ENCODE measurements around the gene TWNK. TPM values are rescaled to one million over a fixed set of nuclear protein-coding genes. Genes with fewer than 3 reads are reported as not detected.

TWNK gene
- total and polyA plus RNA-seq, 2 of the 4 experiments (the other 2 are of a cell fraction), result 7.7 to 8.8 TPM

GRCh38 chr10:100980711-100981110 lies 6.6 kb upstream of the TWNK start:
- peaks cover 8% of the 10 kb centered on the region for H3K9me1 ChIP-seq (ENCODE audit: insufficient read depth, low read length)
- ChIA-PET POLR2A (ENCODE audit: unreplicated experiment) (no interaction called here), CTCF (no interaction called here)
- H2AK9ac ChIP-seq (replicated peaks; ENCODE audit: low read depth, low read length, poor library complexity), result no peak overlapping the region
- H3K36me3 ChIP-seq (ENCODE audit: control insufficient read depth, insufficient read depth, low read length), result peaks cover 33% of the 10 kb centered on the region
- dilution Hi-C loops (cut with HindIII; ENCODE audit: low sequenced_read_pairs, unreplicated experiment) (no loop called here), in situ Hi-C loops (cut with MboI; ENCODE audit: low sequenced_read_pairs) (no loop called here), intact Hi-C loops (cut with micrococcal nuclease) (no loop called here)
- peaks cover 1% of the 10 kb centered on the region for H4K20me1 ChIP-seq (ENCODE audit: insufficient read depth, low read length)
- H3K4me3 ChIP-seq (ENCODE audit: insufficient read depth, low read depth, low read length), result no peak overlapping the region
- no TSS peak for BruUV-seq (replicated peaks)
- WGBS, 2 experiments (ENCODE audit: extremely low coverage in 2 of 2, insufficient read length in 1 of 2), result no CpG with 5 or more reads among the region's 7 CpGs
- H3K56ac ChIP-seq (ENCODE audit: extremely low read depth, insufficient read depth, low read length), result no peak overlapping the region
- no peak overlapping the region for H3K14ac ChIP-seq (replicated peaks; ENCODE audit: low read depth, low read length)
- H3K9me3 ChIP-seq (ENCODE audit: control insufficient read depth, insufficient read depth, low read length), result no peaks in the 10 kb centered on the region
- no peak overlapping the region for H2BK20ac ChIP-seq (ENCODE audit: low read depth, low read length)
- TF ChIP-seq FOS (IDR thresholded peaks at IDR 0.05; ENCODE audit: low read depth, low read length) (no peak), MAFK (IDR thresholded peaks at IDR 0.05; ENCODE audit: low read depth, low read length) (no peak), MXI1 (IDR thresholded peaks at IDR 0.05; ENCODE audit: borderline replicate concordance, low read depth, low read length) (no peak), CTCF (conservative IDR thresholded peaks at IDR 0.05; ENCODE audit: low read depth, low read length) (no peak), BHLHE40 (IDR thresholded peaks at IDR 0.05; ENCODE audit: low read depth, low read length) (no peak), CHD1 (IDR thresholded peaks at IDR 0.05; ENCODE audit: low read depth, low read length) (no peak), SMC3 (IDR thresholded peaks at IDR 0.05; ENCODE audit: low read depth, low read length) (no peak), RAD21 (IDR thresholded peaks at IDR 0.05; ENCODE audit: low read length) (no peak), NFE2L2 (IDR thresholded peaks at IDR 0.05; ENCODE audit: low read depth, low read length) (no peak), ELK1 (IDR thresholded peaks at IDR 0.05; ENCODE audit: borderline replicate concordance, low read depth, low read length) (no peak), RFX5 (IDR thresholded peaks at IDR 0.05; ENCODE audit: low read depth, low read length) (no peak)
- H3K27me3 ChIP-seq (ENCODE audit: control insufficient read depth, insufficient read depth, low read length), result no peaks in the 10 kb centered on the region
- no peak overlapping the region for H2BK15ac ChIP-seq (ENCODE audit: low read depth, low read length)
- H3K9ac ChIP-seq (ENCODE audit: low read depth, low read length), result no peak overlapping the region
- H3K18ac ChIP-seq (ENCODE audit: low read depth, low read length), result no peak overlapping the region
- H3K4ac ChIP-seq (ENCODE audit: low read depth, low read length), result no peak overlapping the region
- H3K23ac ChIP-seq (ENCODE audit: low read depth, low read length), result no peak overlapping the region
- no peak overlapping the region for H3K27ac ChIP-seq (ENCODE audit: insufficient read depth, low read length)
- no peak overlapping the region for H2BK120ac ChIP-seq (ENCODE audit: low read depth, low read length)
- no peak overlapping the region for H2AK5ac ChIP-seq (ENCODE audit: low read depth, low read length)
- H3K4me1 ChIP-seq (ENCODE audit: control insufficient read depth, insufficient read depth, low read length), result no peaks in the 10 kb centered on the region
- no peak overlapping the region for H4K5ac ChIP-seq (ENCODE audit: low read depth, low read length)
- ATAC-seq (ENCODE audit: low read depth) (no peak), DNase-seq (no peak)
- no peak overlapping the region for H4K8ac ChIP-seq (ENCODE audit: low read depth in 2 of 2, low read length in 2 of 2)
- H2BK5ac ChIP-seq (ENCODE audit: low read depth, low read length, poor library complexity, severe bottlenecking), result no peak overlapping the region
- H3K79me1 ChIP-seq (ENCODE audit: low read depth in 1 of 2, low read length in 2 of 2), result peaks cover 7 to 16% of the 10 kb centered on the region in 2 experiments; a peak in 3 of 4 replicates
- H4K91ac ChIP-seq (ENCODE audit: insufficient read depth, low read depth, low read length), result no peak overlapping the region
- no peak overlapping the region for H3K4me2 ChIP-seq (ENCODE audit: low read depth, low read length)
- peak overlapping the region; percentile 33 for H2AFZ ChIP-seq (replicated peaks; ENCODE audit: low read length, poor library complexity)
